HFFc6 (cell line): ENCODE data around the gene PLEKHA6. TPM values are rescaled to one million over a fixed set of nuclear protein-coding genes. Genes with fewer than 3 reads are reported as not detected.

Source experiments
- DNase-seq: peaks from one replicate; pipeline ENCODE4 v3.0.0-alpha.2; 2018
- H3K27ac Mint-ChIP-seq: 2 replicates; pipeline ENCODE4 v1.8.0; 2020; ENCODE audit warnings: mild to moderate bottlenecking, mixed read lengths
- H3K27me3 Mint-ChIP-seq: 2 replicates; pipeline ENCODE4 v1.8.0; 2021; ENCODE audit warnings: mild to moderate bottlenecking, moderate library complexity, mixed read lengths; ENCODE audit not compliant: insufficient read depth
- H3K36me3 Mint-ChIP-seq: 2 replicates; pipeline ENCODE4 v1.8.0; 2021; ENCODE audit warnings: low read depth, mixed read lengths
- H3K4me1 Mint-ChIP-seq: 2 replicates; pipeline ENCODE4 v1.8.0; 2020; ENCODE audit warnings: low read depth, mixed read lengths
- H3K4me3 Mint-ChIP-seq: 2 replicates; pipeline ENCODE4 v1.8.0; 2020; ENCODE audit warnings: mild to moderate bottlenecking, moderate library complexity, mixed read lengths
- H3K9me3 Mint-ChIP-seq: 2 replicates; pipeline ENCODE4 v1.8.0; 2020; ENCODE audit warnings: mild to moderate bottlenecking, mixed read lengths
- total RNA-seq, 6 experiments: library from RNA; stranded (reverse); fragmentation: NEBNext Ultra II Directional; extraction: Animal tissue kit (Norgen Biotek cat#: 25700); gene quantifications; 2 replicates in 1 of 6; 3 replicates in 5 of 6; pipeline ENCODE4 v1.2.3, GENCODE V29; 2021
- TF ChIP-seq, protein P1 (sequence below): fragments of 200-600 bp; sonication (generic); IDR thresholded peaks from 2 replicates; pipeline ENCODE4 v1.5.0; 2021; ENCODE audit warnings: antibody characterized with exemption, mild to moderate bottlenecking

Gene PLEKHA6
- total RNA-seq, 6 experiments from 2014 or later, result 1.3 to 2.4 (median 1.5) TPM

DNA sequence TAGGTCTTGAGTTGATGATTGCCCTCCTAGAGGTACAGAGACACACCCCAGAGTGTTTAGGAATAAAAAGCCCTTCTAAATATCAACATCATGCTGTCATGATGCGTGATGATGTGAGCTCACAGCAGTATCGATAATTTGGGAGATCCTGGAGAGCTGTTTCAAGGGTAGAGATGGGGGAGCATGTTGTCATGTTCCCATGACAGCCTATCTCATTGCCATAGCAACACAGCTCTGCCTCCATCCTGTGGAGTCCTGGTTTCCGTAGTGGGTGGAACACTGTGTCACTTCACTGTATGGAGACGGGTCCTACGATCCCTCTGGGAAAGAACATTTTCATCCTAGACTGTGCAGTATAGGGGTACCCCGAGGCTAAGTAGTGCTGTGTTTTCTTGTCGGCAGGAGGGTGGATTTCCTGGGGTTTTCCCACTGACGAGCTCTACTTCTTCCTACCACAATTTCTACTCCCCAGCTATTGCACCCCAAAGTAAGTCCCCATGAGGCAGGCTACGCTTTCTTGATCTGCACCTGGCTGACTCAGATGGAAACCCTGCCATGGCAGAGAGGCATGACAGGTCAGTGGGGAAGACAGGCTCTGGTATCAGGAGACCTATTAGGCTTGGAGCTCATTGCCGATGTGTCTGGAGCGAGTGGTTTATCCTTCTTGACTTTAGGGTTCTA, 170.6 kb downstream of the PLEKHA6 start:
- peaks cover 26% of the 10 kb centered on the region for H3K4me1 Mint-ChIP-seq
- no peak overlapping the region for H3K27ac Mint-ChIP-seq
- no peaks in the 10 kb centered on the region for H3K9me3 Mint-ChIP-seq
- TF ChIP-seq, protein P1, sequence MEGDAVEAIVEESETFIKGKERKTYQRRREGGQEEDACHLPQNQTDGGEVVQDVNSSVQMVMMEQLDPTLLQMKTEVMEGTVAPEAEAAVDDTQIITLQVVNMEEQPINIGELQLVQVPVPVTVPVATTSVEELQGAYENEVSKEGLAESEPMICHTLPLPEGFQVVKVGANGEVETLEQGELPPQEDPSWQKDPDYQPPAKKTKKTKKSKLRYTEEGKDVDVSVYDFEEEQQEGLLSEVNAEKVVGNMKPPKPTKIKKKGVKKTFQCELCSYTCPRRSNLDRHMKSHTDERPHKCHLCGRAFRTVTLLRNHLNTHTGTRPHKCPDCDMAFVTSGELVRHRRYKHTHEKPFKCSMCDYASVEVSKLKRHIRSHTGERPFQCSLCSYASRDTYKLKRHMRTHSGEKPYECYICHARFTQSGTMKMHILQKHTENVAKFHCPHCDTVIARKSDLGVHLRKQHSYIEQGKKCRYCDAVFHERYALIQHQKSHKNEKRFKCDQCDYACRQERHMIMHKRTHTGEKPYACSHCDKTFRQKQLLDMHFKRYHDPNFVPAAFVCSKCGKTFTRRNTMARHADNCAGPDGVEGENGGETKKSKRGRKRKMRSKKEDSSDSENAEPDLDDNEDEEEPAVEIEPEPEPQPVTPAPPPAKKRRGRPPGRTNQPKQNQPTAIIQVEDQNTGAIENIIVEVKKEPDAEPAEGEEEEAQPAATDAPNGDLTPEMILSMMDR, result no peak
- no peak for DNase-seq
- peaks cover 16% of the 10 kb centered on the region for H3K27me3 Mint-ChIP-seq
- no peak overlapping the region for H3K4me3 Mint-ChIP-seq
- no peaks in the 10 kb centered on the region for H3K36me3 Mint-ChIP-seq

DNA sequence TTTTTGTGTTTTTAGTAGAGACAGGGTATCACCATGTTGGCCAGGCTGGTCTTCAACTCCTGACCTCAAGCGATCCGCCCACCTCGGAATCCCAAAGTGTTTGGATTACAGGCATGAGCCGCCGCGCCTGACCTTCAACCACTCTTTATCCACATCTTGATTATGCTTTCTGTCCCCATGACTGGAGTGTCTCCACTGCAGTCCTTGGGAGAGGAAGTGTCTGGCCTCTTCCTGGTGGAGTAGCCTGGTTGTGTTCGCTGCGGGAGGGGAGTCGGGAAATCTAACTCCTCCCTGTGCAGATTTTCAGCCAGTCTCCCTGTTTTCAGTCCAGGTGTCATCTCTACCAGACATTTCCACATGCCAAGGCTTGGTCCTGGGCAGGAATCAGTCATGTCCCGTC, 173.1 kb downstream of the PLEKHA6 start:
- Mint-ChIP-seq H3K36me3 (no peaks in the 10 kb centered on the region), H3K27me3 (peaks cover 13% of the 10 kb centered on the region), H3K4me1 (peaks cover 17% of the 10 kb centered on the region), H3K4me3 (no peak overlapping the region), H3K9me3 (no peaks in the 10 kb centered on the region), H3K27ac (no peak overlapping the region)
- no peak for DNase-seq
- TF ChIP-seq, protein P1, result no peak

GRCh38 chr1:204181116-204181515, 178.6 kb downstream of the PLEKHA6 start:
- H3K27ac Mint-ChIP-seq, result no peak overlapping the region

DNA sequence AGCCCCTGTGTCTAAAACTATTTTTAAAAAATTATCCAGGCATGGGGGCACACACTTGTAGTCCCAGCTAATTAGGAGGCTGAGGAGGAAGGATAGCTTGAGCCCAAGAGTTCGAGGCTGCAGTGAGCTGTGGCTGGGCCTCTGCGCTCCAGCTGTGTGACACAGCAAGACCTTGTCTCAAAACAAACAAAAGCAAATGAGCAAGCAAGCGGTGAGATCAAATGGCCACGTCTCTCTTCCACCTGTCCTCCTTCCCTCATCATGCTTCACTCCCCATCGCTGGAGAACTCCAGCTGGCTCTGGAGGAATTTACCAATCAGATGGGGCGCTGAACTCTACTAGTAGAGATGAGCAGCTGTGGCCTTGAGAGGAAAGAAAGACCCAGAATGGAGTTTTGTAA, 179.6 kb downstream of the PLEKHA6 start:
- H3K36me3 Mint-ChIP-seq, result no peaks in the 10 kb centered on the region
- H3K9me3 Mint-ChIP-seq, result no peaks in the 10 kb centered on the region
- no peak for DNase-seq
- H3K27ac Mint-ChIP-seq, result no peak overlapping the region
- TF ChIP-seq, protein P1, result no peak
- H3K4me3 Mint-ChIP-seq, result no peak overlapping the region
- peaks cover 2% of the 10 kb centered on the region for H3K27me3 Mint-ChIP-seq
- no peaks in the 10 kb centered on the region; the same call in 1 of the 2 replicates for H3K4me1 Mint-ChIP-seq

More at GRCh38 chr1:204181116-204181515, 178.6 kb downstream of the PLEKHA6 start:
- TF ChIP-seq, protein P1, result no peak
- DNase-seq, result no peak
- Mint-ChIP-seq H3K4me3 (no peak overlapping the region), H3K27me3 (peaks cover 2% of the 10 kb centered on the region), H3K4me1 (no peaks in the 10 kb centered on the region; the same call in 1 of the 2 replicates), H3K9me3 (no peaks in the 10 kb centered on the region), H3K36me3 (no peaks in the 10 kb centered on the region)

GRCh38 chr1:204178487-204179281, 181.0 kb downstream of the PLEKHA6 start:
- TF ChIP-seq, protein P1, result no peak
- Mint-ChIP-seq H3K4me3 (no peak overlapping the region), H3K27me3 (peaks cover 2% of the 10 kb centered on the region), H3K36me3 (no peaks in the 10 kb centered on the region), H3K4me1 (no peaks in the 10 kb centered on the region; the same call in 1 of the 2 replicates), H3K27ac (no peak overlapping the region), H3K9me3 (no peaks in the 10 kb centered on the region)
- no peak for DNase-seq
